Activated T-cell treated with anti-CD3 and anti-CD28 coated beads, Interleukin-2, amount 50 U/mL, for 72 hours (primary cell): ENCODE results near the gene AMOT. TPM values are rescaled to one million over a fixed set of nuclear protein-coding genes. Genes with fewer than 3 reads are reported as not detected.

ENCODE experiments used
- ATAC-seq, 2 donors: fragments of 150-1000 bp; cut with Tn5 transposase; replicated peaks in 1 of 2; 2 replicates each; pipeline ENCODE4 v1.10.0; 2021; ENCODE audit warnings: moderate library complexity in 2 of 2, mild to moderate bottlenecking in 1 of 2
- DNase-seq, 2 donors: peaks; one replicate each; pipeline ENCODE4 v3.0.0; 2021 to 2022; ENCODE audit warnings: mixed read lengths in 1 of 2
- H3K27ac Mint-ChIP-seq: one replicate; pipeline ENCODE4 v1.8.0; 2022; ENCODE audit warnings: mild to moderate bottlenecking, moderate library complexity, mixed read lengths
- H3K27me3 Mint-ChIP-seq: one replicate; pipeline ENCODE4 v1.8.0; 2022; ENCODE audit warnings: low read depth, mixed read lengths
- H3K36me3 Mint-ChIP-seq, 2 donors: one replicate each; pipeline ENCODE4 v1.8.0; 2022; ENCODE audit warnings: mixed read lengths in 2 of 2, mild to moderate bottlenecking in 1 of 2; ENCODE audit not compliant: insufficient read depth in 2 of 2
- H3K4me1 Mint-ChIP-seq: one replicate; pipeline ENCODE4 v1.8.0; 2022; ENCODE audit warnings: low read depth, mixed read lengths
- H3K4me3 Mint-ChIP-seq, 2 donors: one replicate each; pipeline ENCODE4 v1.8.0; 2022; ENCODE audit warnings: mild to moderate bottlenecking in 2 of 2, mixed read lengths in 2 of 2, moderate library complexity in 2 of 2
- H3K9me3 Mint-ChIP-seq, 2 donors: one replicate each; pipeline ENCODE4 v1.8.0; 2022; ENCODE audit warnings: mixed read lengths in 2 of 2
- total RNA-seq, 2 donors: library from RNA; stranded (reverse); gene quantifications; one replicate each; pipeline ENCODE4 v1.2.3, GENCODE V29; 2022

Gene AMOT
- total RNA-seq, 2 donors from 2014 or later, result 1.3 TPM

DNA sequence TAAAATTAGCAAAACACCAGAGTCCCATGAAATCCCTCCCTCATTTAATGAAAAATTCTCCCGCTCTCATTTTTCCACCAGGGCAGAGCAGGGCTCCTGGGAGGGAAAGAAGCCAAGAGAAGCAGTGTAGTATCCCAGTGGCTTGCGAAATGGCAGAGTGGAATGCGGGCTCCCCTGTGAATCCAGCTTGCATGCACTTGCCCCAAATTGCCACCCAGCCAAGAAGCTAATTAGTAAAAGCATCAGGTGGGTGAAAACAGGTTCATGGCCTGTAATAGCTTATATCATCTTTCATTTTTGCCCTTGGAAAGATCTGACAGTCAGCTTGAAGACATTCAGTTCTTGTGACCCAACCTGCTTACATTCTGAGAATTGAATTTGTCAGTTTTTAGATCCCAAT, 10.1 kb downstream of the AMOT start:
- H3K27me3 Mint-ChIP-seq, result peaks cover 20% of the 10 kb centered on the region
- H3K27ac Mint-ChIP-seq, result no peak overlapping the region
- no peaks in the 10 kb centered on the region for H3K9me3 Mint-ChIP-seq
- ATAC-seq (no peak), DNase-seq (no peak)
- no peaks in the 10 kb centered on the region for H3K4me1 Mint-ChIP-seq
- no peak overlapping the region for H3K4me3 Mint-ChIP-seq
- H3K36me3 Mint-ChIP-seq, result no peaks in the 10 kb centered on the region

- Mint-ChIP-seq H3K4me3 (no peak overlapping the region), H3K9me3 (no peaks in the 10 kb centered on the region), H3K27ac (no peak overlapping the region), H3K4me1 (no peaks in the 10 kb centered on the region), H3K27me3 (peaks cover 25% of the 10 kb centered on the region), H3K36me3 (no peaks in the 10 kb centered on the region)
- ATAC-seq (no peak), DNase-seq (no peak)
Measured at GRCh38 chrX:112827292-112827903, 13.2 kb downstream of the AMOT start.

DNA sequence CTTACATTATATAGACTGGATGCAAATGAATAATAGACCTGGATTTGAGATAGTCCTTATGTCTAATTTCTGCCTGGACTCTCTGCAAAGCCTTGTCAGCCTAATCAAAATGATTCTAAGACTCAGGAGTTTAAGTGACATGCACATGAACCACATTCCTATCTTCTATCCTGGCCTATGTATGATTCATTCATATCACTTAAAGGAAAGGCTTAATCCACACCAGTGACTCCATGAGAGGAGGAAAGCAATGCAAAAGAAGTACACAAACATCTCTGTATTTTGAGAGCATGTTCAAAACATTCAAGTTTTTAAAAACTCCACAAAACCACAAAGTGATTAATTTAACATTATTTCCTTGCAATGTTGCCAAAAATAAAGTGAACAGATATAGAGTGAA, 14.6 kb downstream of the AMOT start:
- Mint-ChIP-seq H3K4me3 (no peak overlapping the region), H3K4me1 (no peaks in the 10 kb centered on the region), H3K27me3 (peaks cover 25% of the 10 kb centered on the region), H3K36me3 (no peaks in the 10 kb centered on the region), H3K27ac (no peak overlapping the region), H3K9me3 (no peaks in the 10 kb centered on the region)
- DNase-seq (no peak), ATAC-seq (no peak)

GRCh38 chrX:112822892-112823291, 17.7 kb downstream of the AMOT start:
- H3K36me3 Mint-ChIP-seq, result no peaks in the 10 kb centered on the region
- H3K27ac Mint-ChIP-seq, result no peak overlapping the region
- peaks cover 11% of the 10 kb centered on the region for H3K4me1 Mint-ChIP-seq
- no peaks in the 10 kb centered on the region for H3K9me3 Mint-ChIP-seq
- DNase-seq (no peak), ATAC-seq (no peak)
- H3K27me3 Mint-ChIP-seq, result peaks cover 34% of the 10 kb centered on the region
- no peak overlapping the region for H3K4me3 Mint-ChIP-seq

GRCh38 chrX:112820364-112821268, 20.0 kb downstream of the AMOT start:
- no peaks in the 10 kb centered on the region for H3K9me3 Mint-ChIP-seq
- H3K4me3 Mint-ChIP-seq, result no peak overlapping the region
- DNase-seq (no peak), ATAC-seq (peak; percentile 65 to 71)
- H3K36me3 Mint-ChIP-seq, result no peaks in the 10 kb centered on the region
- H3K27me3 Mint-ChIP-seq, result peaks cover 20% of the 10 kb centered on the region
- H3K27ac Mint-ChIP-seq, result no peak overlapping the region
- peaks cover 11% of the 10 kb centered on the region for H3K4me1 Mint-ChIP-seq

DNA sequence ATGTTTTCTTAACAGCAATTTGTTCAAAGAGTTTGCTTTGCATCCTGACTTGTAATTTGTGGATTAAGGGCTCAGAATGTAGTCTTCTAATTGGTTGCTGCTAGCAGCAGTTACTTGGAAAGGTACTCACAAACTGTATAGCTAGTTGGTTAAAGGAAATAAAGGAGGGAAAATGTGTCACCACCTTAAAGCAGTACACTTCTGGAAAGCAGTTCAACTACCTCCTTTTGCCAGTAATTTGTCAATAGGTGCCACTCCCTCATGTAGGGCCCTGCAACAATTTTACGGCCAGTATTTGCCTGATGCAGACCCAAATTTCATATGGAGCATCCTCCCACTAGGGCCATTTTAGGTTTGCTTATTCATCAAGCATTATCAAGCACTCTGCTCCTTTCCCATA, 20.8 kb downstream of the AMOT start:
- H3K4me3 Mint-ChIP-seq, result no peak overlapping the region
- H3K27ac Mint-ChIP-seq, result no peak overlapping the region
- peaks cover 11% of the 10 kb centered on the region for H3K4me1 Mint-ChIP-seq
- DNase-seq, result no peak
- no peak for ATAC-seq
- no peaks in the 10 kb centered on the region for H3K36me3 Mint-ChIP-seq
- H3K27me3 Mint-ChIP-seq, result peaks cover 20% of the 10 kb centered on the region
- H3K9me3 Mint-ChIP-seq, result no peaks in the 10 kb centered on the region

DNA sequence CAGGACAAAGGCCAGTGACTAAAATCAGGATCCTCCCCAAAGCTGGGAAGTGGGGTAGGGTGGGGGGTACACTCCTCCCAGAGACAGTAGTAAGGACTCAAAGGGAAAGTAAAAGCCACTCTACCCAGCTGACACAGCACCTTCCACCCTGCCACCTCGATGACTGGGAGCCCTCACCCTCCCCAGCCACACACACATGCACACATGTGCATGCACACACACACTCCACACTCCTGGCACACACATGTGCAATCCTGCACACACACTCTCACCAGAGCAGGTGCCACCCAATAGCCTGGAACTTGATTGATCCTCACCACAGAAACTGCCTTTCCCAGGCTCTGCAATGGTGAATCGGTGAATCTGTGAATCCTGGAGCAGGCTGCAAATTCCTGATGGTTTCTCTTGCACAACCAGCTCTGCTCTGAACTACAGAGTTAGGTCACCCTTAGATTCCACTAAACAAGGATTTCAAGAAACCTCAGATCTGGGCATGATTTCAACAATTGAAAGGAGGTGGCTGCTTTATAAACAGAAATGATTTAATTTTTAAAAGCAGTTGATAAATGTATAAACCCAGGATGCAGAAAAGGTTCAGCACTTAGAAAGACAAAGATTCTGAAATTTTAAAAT, 21.5 kb downstream of the AMOT start:
- H3K36me3 Mint-ChIP-seq, result no peaks in the 10 kb centered on the region
- no peaks in the 10 kb centered on the region for H3K9me3 Mint-ChIP-seq
- no peak overlapping the region for H3K27ac Mint-ChIP-seq
- no peak overlapping the region for H3K4me3 Mint-ChIP-seq
- peaks cover 15% of the 10 kb centered on the region for H3K27me3 Mint-ChIP-seq
- no peak for DNase-seq
- H3K4me1 Mint-ChIP-seq, result peaks cover 11% of the 10 kb centered on the region
- no peak for ATAC-seq

GRCh38 chrX:112818114-112819007, 22.3 kb downstream of the AMOT start:
- ATAC-seq (no peak), DNase-seq (no peak)
- H3K27me3 Mint-ChIP-seq, result peaks cover 15% of the 10 kb centered on the region
- no peaks in the 10 kb centered on the region for H3K36me3 Mint-ChIP-seq
- H3K9me3 Mint-ChIP-seq, result no peaks in the 10 kb centered on the region
- H3K27ac Mint-ChIP-seq, result no peak overlapping the region
- peaks cover 11% of the 10 kb centered on the region for H3K4me1 Mint-ChIP-seq
- H3K4me3 Mint-ChIP-seq, result no peak overlapping the region

DNA sequence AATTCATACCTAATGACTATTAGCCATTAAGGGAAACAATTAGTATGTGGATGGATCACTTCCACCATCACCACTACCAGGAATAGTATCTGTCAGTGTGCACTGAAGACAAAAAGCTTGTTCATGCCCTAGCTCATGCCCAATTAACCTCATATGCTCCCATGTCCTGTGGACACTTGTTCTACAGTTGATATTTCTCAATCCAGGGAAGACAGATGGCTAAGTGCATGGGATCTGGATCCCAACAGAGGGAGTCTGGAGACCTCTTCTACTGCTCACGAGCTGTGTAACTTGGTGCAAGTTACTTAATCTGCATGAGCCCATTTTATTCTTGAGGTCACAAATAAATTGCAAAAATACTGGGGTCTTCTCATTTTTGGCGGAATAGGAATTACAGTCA, 23.7 kb downstream of the AMOT start:
- Mint-ChIP-seq H3K27me3 (peaks cover 15% of the 10 kb centered on the region), H3K4me1 (peaks cover 11% of the 10 kb centered on the region), H3K4me3 (no peak overlapping the region), H3K9me3 (no peaks in the 10 kb centered on the region), H3K27ac (no peak overlapping the region), H3K36me3 (no peaks in the 10 kb centered on the region)
- ATAC-seq, result no peak
- DNase-seq, result no peak

GRCh38 chrX:112814496-112814895, 26.1 kb downstream of the AMOT start:
- Mint-ChIP-seq H3K9me3 (no peaks in the 10 kb centered on the region), H3K27me3 (peaks cover 5% of the 10 kb centered on the region), H3K4me1 (no peaks in the 10 kb centered on the region), H3K4me3 (no peak overlapping the region), H3K36me3 (no peaks in the 10 kb centered on the region), H3K27ac (no peak overlapping the region)
- no peak for DNase-seq
- ATAC-seq, result no peak

DNA sequence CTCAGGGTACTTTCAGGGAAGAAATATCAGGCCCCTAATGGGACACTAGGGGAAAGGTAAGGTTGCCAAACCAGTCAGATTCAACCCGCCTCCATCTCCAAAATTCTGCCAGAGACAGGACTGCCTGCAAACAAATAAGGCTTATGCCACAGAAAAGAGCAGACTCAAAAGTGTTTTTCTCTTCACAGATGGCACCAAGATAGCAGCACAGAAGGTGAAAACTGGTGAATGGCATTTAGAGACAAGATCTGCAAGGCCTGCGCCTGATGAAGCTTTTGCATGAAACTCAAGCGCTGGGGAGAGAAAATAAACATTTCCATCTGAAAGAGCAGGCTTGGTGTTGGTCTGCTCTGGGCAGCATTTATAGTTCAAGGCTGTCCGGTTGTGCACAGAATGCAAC, 27.9 kb downstream of the AMOT start:
- Mint-ChIP-seq H3K27ac (no peak overlapping the region), H3K4me1 (no peaks in the 10 kb centered on the region), H3K4me3 (no peak overlapping the region), H3K9me3 (no peaks in the 10 kb centered on the region), H3K27me3 (no peaks in the 10 kb centered on the region), H3K36me3 (no peaks in the 10 kb centered on the region)
- DNase-seq, result no peak
- ATAC-seq, result no peak

- ATAC-seq (no peak), DNase-seq (no peak)
- Mint-ChIP-seq H3K4me3 (no peak overlapping the region), H3K9me3 (no peaks in the 10 kb centered on the region), H3K36me3 (no peaks in the 10 kb centered on the region), H3K4me1 (no peaks in the 10 kb centered on the region), H3K27ac (no peak overlapping the region), H3K27me3 (peaks cover 14% of the 10 kb centered on the region)
Measured at GRCh38 chrX:112808651-112809195, 31.9 kb downstream of the AMOT start.
